ENCODE data around the gene BHLHE23.

Gene BHLHE23

DNA sequence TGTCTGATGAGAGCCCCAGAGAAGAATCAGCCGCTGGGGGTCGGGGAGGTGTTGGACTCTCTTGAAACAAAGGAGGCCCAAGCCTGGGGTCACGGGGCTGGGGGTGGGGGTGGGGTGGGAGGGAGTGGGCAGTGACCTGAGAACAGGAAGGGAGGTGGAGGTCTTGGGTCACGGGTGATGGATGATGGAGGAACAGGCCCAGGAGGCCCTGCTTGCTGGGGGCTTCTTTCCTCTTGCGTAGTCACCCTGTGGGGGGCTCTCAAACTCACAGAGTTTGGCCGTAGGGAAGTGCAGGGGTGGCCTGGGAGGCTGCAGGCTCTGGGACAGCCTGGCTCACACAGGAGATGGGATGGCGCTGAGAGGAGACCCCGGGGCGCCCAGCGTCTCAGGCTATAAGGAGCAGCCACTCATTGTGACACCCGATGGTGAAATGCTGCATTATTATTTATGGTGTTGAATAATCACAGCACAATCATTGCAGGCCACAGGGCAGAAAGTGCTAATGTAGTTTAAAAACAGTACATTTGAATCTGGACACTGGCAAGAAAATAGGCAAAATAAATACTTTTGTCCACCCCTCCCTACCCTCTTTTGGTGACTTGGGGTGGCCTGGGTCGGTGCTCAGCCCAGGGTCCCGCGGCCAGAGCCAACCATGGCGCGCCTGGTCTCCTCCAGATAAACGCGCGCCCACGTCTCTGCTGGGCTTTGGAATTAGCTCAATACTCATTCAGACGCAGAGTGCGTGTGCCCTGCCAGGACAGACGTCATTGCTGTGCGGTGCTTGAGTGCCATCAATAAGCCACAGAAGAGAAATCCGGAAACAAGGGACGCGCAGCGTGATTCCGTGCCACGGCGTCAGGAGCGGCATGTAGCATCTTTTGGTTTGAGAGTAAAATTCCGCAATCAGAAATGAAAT is 27.3 kb upstream of the BHLHE23 start:
- no peak for DNase-seq (ENCODE audit: low read depth)
- TF ChIP-seq, protein P1, sequence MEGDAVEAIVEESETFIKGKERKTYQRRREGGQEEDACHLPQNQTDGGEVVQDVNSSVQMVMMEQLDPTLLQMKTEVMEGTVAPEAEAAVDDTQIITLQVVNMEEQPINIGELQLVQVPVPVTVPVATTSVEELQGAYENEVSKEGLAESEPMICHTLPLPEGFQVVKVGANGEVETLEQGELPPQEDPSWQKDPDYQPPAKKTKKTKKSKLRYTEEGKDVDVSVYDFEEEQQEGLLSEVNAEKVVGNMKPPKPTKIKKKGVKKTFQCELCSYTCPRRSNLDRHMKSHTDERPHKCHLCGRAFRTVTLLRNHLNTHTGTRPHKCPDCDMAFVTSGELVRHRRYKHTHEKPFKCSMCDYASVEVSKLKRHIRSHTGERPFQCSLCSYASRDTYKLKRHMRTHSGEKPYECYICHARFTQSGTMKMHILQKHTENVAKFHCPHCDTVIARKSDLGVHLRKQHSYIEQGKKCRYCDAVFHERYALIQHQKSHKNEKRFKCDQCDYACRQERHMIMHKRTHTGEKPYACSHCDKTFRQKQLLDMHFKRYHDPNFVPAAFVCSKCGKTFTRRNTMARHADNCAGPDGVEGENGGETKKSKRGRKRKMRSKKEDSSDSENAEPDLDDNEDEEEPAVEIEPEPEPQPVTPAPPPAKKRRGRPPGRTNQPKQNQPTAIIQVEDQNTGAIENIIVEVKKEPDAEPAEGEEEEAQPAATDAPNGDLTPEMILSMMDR (conservative IDR thresholded peaks at IDR 0.05; ENCODE audit: low read length), result no peak
- no peak overlapping the region for H3K4me3 ChIP-seq (ENCODE audit: low read length)

DNA sequence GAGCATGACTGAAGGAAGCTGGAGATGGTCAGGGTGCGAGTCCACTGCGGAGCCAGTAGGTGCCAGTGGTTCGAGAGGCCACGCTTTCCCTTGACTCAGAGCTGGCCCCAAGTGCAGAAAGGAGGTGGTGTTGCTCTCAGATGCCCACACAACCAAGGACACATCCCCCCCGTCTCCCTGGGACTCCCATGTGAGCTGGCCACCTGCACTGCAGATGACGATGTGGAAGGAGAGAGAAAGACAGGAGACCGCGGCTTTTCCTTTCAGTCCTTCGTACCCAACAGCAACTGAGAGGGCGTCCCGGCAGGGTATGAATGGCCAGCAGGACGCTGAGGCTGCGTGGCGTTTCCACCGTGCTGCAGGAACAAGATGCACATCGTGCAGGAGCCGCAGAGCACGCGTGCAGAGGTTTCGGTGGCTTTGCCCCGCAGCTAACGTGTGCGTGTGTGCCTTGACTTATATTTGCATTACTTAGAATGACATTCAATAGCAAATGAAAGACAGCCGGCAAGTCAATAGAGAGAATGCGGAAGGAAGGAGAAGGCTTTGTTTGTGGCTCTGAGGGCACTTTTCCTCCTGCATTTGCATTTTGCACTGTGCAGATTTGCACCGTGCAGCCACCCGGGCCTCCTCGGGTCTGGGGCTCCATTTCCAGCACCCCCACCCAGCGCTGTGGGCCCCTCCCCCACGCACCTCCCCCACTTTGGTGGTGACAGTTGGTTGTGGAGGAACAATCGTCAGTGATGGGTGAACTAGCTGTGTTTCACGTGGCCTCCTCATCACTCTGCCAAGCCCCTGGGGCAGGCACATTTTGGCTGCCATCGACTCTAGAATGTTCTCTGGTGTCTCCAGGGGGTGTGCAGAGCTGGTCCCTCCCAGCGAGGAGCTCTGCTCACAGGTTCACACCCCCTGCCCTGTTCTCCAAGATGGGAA is 26.4 kb upstream of the BHLHE23 start:
- no peak overlapping the region for H3K4me3 ChIP-seq (ENCODE audit: low read length)
- TF ChIP-seq, protein P1 (conservative IDR thresholded peaks at IDR 0.05; ENCODE audit: low read length), result no peak
- no peak for DNase-seq (ENCODE audit: low read depth)

DNA sequence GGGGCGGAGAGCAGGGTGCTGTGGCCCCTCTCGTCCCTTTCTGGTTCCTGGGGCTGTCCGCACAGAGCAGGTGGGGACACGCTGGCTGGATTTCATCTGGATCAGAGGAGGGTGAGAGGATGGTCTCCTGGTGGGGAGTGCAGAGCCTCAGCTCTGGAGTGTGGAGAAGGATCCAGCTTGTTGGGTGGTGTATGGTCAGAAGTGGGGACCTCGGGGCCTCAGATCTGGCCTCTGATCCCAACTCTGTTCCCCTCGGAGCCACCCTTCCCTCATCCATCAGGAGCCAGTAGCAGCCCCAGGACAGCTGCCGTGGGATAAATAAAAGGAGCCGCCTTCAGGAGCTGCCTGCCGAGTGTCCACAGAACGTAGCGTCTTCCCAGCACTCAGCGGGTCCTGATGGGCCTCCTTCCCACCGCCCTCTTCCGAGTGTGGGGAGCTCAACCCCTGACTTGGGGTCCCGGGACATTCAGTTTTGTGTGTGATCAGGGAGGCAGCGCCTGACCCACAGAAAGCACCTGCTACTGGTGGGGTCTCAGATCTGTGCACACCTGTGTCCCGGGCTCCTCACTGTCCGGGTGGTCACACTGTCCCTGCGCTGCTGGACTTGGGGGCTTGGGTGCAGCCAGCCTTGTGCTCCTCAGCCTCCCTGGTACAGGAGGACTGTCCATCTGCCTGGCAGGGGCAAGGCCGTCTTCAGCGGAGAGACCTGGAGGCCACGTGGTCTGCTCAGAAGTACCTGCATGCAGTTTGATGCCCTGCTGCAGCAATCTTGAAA is 25.4 kb upstream of the BHLHE23 start:
- TF ChIP-seq, protein P1 (conservative IDR thresholded peaks at IDR 0.05; ENCODE audit: low read length), result no peak
- no peak overlapping the region for H3K4me3 ChIP-seq (ENCODE audit: low read length)
- DNase-seq (ENCODE audit: low read depth), result no peak

DNA sequence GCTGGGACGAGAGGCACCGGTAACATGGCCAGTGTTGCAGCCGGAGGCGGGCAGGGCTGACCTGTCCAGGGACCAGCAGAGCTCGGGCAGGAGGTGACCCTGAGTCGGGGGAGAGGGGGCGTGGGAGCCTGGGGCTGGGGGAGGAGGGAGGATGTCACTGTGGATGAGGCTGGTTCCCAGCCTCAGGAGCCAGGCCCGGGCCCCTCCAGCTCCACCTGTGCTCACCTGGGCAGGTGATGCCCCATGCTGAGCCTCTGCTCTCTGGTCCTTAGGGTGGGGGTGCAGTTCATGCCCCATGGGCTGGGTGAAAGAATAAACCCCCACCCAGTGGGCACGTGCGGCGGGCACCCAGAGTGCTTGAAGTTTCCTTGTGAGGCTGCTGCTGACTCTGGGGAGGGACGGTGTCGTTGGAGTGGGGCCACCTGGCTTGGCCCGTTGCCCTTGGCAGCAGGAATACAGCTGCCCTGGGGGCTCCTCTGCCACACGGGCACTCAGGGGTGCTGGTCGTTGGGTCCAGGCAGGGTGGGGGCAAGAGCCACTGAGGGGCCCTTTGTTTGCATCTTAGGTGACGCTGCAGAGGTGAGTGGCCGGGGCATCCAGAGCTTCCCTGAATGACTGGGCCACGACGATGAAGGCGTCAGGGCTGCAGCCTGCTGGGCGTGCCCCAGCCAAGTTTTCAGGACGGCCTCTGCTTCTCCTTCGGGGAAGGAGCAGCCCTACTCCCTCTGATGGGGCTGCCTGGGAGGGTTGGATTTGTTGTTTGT is 24.7 kb upstream of the BHLHE23 start:
- TF ChIP-seq, protein P1 (conservative IDR thresholded peaks at IDR 0.05; ENCODE audit: low read length), result no peak
- H3K4me3 ChIP-seq (ENCODE audit: low read length), result no peak overlapping the region
- DNase-seq (ENCODE audit: low read depth), result no peak

DNA sequence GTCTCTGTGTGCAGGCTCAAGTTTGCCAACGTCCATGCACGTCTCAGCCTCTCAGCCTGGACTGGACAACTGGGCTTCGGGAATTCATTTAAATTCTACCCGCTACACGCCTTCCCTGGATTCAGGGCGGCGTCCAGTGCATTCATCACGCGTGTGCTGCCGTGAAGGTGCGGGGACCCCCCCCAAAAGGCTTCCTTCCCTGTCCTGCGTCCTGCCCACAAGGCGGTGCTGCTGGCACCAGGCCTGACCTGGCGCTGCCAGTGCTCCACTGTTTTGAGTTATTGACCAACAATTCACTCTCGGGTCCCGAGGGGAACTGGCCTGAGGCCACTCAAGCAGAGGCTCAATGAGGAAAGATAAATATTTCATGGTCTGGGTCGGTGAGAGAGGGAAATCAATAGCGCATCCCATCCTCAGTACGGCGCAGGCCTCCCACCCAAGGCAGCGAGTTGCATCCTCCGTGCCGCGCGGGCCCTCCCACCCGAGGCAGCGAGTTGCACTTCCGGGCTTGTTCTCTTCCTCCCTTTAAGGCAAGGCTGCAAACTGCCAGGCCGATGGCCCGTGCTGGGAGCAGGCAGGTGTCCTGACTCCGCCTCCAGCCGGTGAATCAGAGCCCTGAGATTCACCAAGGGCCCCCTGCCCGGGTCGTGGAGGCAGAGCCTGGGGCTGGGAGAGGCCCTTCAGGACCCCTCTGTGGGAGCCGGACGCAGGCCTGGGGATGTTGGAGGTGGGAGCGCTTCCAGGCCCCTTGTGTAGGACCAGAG is 22.8 kb upstream of the BHLHE23 start:
- H3K4me3 ChIP-seq (ENCODE audit: low read length), result no peak overlapping the region
- TF ChIP-seq, protein P1 (conservative IDR thresholded peaks at IDR 0.05; ENCODE audit: low read length), result no peak
- no peak for DNase-seq (ENCODE audit: low read depth)

Measured in AG10803 (cell line).